Hematopoietic multipotent progenitor cell treated with erythropoietin and hydrocortisone succinate and interleukin-3 and kit ligand, for 8 days (in vitro differentiated cells): ENCODE measurements around the gene KRTAP12-2.

Experiments
- DNase-seq: peaks from one replicate; pipeline ENCODE4 v3.0.0-alpha.2; 2015

The KRTAP12-2 gene

DNA sequence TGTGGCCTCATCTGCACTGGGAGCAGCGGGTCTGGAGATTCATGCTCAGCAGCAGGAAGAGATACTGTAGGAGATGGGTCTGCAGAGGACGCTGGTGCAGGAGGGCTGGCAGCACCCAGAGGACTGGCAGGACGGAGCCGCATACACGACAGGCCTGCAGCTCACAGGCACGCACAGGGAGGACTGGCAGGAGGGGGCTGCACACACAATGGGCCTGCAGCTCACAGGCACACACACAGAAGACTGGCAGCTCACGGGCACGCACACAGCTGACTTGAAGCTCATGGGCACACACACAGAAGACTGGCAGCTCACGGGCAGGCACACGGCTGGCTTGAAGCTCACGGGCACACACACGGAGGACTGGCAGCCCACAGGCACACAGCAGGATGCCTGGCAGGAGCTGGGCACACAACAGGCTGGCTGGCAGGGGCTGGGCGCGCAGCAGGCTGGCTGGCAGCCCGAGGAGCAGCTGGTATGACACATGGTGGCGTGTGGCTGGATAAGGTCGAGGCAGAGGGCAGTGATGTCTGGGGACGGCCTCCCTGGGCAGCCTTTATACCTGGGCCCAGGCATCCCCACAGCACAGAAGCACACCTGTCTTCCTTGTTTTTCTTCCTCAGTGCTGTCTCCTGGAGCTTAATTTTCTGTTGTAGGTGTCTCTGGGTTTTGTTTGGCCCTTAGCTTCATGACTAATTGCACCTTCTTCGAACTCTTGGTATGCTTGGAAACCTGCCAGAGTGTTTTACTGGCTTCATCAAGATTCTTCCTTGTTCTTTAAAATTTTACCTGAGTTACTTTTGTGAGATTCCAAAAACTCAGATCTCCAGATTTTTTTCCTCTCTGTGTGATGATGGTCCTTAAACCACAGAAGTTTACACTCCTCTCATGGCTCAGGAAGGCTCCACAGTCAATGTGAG is at the start of gene KRTAP12-2:
Gene KRTAP12-2, minus strand, starts transcription at position 527 of the 920 bp plus-strand sequence. Its CDS starts 41 bp downstream, at position 486.
- DNase-seq: no peak

DNA sequence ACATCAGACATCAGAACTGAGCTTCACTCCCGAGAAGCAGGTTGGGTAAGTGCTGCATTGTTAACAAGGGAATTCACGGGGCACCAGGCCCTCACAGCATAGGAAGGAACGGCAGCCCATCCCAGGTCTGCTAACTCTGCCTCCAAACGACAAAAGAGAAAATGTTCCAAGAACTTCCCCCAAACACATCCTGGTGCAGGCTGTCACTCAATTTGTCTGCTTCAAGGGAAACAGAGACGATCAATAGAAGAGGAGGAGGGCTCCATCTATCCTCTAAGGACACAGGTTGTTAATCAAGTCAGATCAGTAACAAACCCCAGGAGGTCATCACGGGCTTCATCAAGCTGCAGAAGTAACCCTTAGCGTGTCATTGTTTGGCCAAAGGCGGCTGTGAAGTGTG is 48.2 kb upstream of the KRTAP12-2 start:
- no peak for DNase-seq

GRCh38 chr21:44713846-44714245 is 47.1 kb upstream of the KRTAP12-2 start:
- no peak for DNase-seq

DNA sequence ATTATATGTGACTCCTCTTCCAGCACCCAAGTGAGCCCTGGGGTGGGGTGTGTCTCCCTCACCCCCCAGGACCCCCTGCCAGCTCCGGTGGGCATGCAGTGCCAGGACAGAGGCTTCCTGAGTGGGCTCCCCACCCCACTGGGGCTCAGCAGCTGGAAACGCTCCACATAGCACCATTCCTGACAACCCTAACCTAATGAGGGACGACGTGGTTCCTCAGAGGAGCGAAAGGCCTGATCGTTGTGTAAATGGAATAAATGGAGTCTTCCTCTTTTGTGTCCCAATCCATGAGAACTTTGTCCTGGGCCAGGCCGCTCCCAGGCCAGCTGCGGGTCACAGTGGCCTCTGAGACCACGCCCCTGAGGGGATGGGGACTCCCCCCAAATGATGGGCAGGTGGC is 46.4 kb upstream of the KRTAP12-2 start:
- no peak for DNase-seq

DNA sequence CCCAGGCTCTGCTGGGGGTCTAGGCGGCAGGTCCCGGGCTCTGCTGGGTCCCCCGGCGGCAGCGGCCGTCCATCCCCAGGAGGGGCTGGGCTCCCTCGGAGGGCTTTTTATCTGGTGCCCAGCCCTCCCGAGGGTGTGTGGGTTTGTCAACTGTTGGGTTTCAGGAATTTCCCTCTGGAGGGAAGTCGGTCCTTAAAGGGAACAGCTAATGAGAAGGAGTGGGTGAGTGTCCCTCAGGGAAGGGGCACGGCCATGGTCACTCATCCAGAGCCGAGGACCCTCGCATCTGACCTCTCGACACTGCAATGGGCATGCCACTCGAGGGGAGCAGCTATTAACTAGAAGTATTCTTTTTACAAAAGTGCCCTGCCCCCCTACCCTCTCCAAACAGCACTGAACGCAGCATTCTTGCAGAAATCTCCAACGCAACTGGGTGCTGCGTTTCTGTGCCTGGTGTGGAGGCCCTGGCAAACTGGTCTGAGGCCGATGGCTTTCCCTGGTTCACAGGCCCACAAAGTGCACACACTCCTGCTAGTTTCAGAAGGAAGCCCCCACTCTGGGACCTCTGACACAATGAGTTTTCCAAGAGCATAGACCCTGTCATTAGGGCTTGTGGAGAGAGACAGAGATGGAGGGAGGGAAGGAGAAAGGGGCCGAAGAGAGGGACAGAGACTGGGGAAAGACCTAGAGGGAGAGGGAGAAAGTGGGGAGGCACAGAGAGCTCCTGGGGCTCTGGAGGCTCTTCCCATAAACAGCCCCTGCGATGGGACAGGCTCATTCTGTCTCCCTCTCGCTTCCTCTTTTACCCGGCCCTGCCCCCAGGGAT is 45.7 kb upstream of the KRTAP12-2 start:
- DNase-seq: no peak

DNA sequence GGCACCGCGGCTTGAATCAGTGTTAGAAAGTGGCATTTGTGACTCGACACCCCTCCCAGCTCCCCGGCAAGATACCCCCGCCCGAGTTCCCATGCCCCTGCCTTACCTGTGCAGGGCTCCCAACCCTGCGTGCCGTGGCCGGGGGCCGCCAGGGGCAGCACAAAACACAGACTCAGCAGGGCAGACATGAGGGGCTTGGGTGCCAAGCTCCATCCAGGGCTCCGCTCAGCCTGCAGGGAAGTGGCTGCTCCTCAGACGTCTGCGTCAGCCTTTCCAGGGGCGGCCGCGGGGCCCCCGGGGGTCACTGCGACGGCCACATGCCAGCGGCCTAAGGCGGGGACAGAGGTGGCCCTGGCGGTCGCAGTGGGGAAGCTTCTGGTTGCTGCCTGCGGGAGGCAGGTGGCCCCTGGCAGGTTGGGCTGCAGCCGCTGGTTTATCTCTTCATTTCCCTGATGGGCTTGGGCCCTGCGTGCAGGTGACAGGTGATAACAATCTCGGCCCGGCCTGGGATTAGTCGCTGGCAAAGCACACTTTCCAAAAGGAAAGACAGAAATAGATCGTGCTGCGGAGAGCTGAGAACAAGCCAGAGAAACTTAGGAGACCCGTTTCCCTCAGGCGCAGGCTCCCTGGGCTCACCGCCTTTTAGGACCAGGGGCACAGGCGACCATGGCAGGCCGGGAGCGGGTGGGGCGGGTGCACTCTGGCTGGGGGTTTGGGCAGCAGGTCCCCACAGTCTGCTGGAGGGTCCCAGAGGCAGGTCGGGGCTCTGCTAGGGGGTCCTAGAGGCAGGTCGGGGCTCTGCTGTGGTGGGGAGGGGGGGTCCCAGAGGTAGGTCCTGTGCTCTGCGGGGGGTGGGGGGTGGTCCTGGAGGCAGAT is 44.8 kb upstream of the KRTAP12-2 start, which contains the start of gene TSPEAR:
Gene TSPEAR, minus strand, starts transcription at position 246 of the 876 bp plus-strand sequence. Its CDS starts 58 bp downstream, at position 188.
- DNase-seq: no peak

DNA sequence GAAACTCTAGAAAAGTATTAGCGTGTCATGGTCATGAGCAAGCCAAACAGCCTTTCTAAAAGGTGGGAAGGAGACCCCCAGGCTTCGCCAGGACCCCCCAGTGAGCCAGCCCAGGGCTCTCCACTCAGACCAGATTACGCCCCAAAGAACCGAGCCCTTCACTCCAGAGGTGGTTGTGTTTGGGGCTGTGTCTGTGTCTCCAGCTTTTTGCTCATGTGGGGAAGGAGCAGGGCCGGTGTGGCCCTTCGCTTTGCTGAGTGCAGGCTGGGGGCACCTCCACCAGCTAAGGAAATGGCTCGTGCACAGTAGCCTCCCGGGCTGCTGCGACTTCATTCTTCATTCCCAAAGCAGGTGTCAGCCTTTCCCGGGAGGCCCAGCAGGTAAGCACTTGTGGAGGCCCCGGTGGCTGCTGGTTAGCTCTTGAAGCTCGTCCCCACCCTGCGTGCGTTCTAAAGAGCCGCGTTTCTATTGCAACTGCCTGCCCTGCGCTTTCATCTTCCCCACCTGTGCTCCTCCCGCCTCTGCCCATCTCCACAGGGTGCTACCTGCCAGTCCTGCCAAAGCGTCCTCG is 44.1 kb upstream of the KRTAP12-2 start:
- no peak for DNase-seq

- DNase-seq: peak; percentile 6
Measured at GRCh38 chr21:44710294-44710665, 43.6 kb upstream of the KRTAP12-2 start.

GRCh38 chr21:44709426-44710293 is 42.9 kb upstream of the KRTAP12-2 start:
- DNase-seq: no peak

- DNase-seq: no peak
Measured at GRCh38 chr21:44708866-44709425, 42.2 kb upstream of the KRTAP12-2 start.

DNA sequence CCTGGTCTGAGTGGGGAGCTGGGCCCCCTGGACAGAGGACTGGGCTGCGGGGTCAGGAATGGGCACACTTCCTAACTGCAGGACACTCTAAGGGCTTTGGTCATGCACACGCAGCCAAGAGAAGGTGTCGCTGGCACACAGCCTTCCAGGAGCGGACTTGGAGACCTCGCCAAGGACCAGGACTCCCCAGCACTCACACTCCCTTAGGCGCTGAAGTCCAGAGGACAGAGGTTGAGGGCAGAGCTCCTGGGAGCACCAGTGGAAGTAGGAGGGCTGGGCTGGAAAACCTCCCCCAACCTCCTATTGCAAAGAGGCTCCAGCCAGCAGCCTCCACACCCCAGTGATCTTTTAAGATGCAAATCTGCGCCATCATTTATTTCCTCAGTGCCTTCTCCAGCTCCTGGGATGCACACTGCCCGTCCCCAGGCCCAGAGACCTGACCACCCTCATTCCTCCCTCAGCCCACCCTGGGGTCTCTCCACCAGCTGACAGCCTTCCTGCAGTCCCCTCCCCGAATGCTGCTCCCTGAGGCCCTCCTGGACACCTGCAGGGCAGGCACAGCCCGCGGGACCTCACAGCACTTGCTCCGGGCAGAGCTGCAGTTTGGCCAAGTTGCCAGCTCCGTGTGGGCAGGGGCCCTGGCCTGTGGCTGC is 41.6 kb upstream of the KRTAP12-2 start:
- DNase-seq: no peak

DNA sequence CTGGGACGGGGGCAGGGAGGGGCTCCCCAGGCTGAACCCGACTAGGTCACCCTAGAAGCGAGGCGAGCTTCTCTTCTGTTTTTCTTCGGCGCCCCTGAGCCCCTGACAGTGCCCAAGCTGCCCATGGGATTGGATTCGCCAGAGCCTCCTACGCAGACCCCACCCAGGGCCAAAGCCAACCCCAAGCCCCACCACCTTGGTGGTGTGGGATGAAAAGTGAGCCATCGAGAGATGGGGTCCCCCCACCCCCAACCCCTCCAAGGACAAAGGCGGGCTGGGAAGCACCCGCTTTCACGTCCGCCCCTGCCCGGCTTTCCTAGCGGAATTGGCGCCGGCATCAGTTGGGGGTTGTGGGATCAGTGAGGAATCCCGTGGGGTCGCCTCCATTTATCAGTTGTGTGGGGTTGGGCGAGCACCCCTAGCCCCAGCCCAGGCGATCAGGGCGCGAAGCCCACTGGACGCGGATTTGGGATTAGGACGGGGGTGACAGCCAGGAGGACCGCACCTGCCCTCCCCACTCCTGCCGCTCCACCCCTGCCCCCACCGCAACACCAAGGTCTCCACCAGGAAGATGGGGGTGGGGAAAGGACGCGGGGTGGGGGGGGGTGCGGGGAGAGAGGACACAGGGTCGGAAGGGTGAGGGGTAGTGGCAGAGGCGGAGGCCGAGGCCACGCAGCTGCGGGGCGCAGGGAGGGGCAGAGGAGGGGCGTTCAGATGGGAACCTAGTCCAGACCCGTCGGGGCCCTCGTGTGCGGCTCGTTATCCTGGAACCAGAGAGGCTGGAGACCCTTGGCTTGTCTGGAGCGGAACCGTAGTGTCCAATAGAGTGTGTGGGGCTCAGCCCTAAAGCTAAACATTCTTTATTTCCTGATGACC is 40.2 kb upstream of the KRTAP12-2 start:
- DNase-seq: no peak

GRCh38 chr21:44706026-44706705 is 39.4 kb upstream of the KRTAP12-2 start:
- DNase-seq: no peak

- DNase-seq: no peak
Measured at GRCh38 chr21:44704636-44705001, 37.9 kb upstream of the KRTAP12-2 start.

GRCh38 chr21:44703731-44704635 is 37.3 kb upstream of the KRTAP12-2 start:
- no peak for DNase-seq

DNA sequence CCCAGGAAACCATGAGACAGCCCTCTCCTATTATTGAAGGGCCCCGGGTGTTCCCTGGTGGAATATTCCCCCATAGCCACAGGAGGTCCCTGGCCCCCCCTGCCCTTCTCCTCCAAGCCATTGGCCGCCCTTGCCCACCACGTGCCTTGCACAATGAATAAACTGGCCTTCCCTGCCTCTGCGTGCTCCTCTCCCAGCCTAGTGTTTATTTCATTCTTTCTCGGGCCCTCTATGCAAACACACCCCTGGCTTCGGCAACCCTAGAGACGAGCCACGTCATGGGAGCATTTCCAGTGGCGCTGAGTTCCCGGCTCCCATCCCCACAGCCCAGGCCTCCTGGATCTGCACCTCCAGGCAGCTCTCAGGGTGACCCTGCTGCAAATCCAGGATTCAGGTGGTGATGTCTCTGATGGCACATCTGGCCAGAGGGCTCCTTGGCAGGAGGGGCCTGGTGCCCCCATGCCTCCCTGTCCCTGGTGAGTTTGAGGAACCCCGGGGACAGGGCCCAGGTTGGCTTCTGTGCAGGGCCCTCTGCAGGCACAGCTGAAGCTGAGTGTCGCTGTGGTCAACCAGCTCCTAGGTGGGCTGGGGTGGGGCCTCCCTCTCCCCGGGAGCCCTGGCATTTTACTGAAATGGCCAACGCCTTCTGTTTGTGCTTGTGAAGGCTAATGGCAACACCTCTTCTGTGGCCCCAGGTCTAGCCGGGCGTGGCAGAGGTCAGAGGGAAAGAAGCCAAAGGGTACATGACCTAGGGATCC is 36.4 kb upstream of the KRTAP12-2 start:
- DNase-seq: no peak
